Left ventricle myocardium superior (tissue), 1 donor: ENCODE results near the gene STX10. TPM values are rescaled to one million over a fixed set of nuclear protein-coding genes. Genes with fewer than 3 reads are reported as not detected.
"Not testable (repeated sequence)": the region's sequence is repeated elsewhere in the genome, so short reads cannot be mapped to it uniquely, and the experiment has no call there.

Experiments used
- ATAC-seq: fragments of 200-7000 bp; cut with Tn5 transposase; one replicate; pipeline ENCODE4 v1.9.1; 2020; ENCODE audit warnings: mild to moderate bottlenecking, moderate library complexity
- DNase-seq: peaks from one replicate; pipeline ENCODE4 v3.0.0-alpha.2; 2020
- intact Hi-C: fragments of 100-400 bp; cut with micrococcal nuclease; formaldehyde crosslinking; loops from one replicate; pipeline ENCODE4 v1.11.0; 2022
- long read RNA-seq: library from polyadenylated mRNA; unstranded; transcript quantifications from one replicate; pipeline ENCODE4 v2.0.0, GENCODE V29; 2021
- total RNA-seq: library from RNA; stranded (reverse); fragmentation: NEBNext Ultra II Directional; extraction: Animal tissue kit (Norgen Biotek cat#: 25700); gene quantifications from one replicate; pipeline ENCODE4 v1.2.1, GENCODE V29; 2021
- donor health status: DM: no; HTN: yes; CAD: no; lungs with severe emphysema.

The STX10 gene
- total RNA-seq = 46.4 TPM
- long read RNA-seq, transcript STX10-204 (8 exons, 1,136 nt) = major isoform, 72 of 100 reads
- long read RNA-seq, partial matches to known transcripts = 25 of 100 reads
- long read RNA-seq, other reads (novel, unspliced or antisense) = 2 of 100 reads

DNA sequence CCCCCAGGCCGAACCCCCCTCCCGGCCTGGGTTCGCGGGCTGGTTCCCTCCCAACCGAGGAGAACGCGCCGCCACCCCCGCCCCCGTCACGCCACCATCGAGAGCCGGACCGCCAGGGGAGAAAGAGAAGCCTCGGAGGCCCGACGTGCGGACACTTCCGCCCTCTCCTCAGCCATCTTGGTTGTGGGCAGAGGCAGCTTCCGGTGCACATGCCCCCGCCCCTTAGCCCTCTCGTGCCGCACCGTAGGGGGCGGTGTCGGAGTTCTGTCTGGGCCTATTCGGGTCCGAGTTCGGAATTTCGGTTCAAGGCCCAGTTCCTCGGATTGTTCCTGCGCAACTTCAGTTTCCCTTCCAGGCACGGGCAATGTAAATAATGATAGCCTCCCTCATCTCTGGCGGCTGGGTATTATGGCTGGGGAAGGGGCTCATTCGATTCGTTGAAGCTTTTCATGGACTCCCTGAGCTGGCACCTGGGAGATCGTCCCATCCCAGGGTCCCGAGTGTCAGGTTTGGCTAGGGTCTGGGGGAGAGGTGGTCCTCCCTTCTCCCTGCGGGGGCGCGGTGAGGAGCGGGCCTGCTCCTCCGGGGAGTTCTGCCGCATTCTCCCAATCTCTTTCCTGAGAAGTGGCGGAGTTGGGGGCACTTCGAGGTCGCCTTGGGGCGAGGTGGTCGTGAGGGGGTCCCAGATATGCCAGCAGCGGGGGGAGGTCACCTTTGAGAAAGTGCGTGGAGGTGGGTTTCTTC, at the start of gene STX10, which contains the start of gene IER2:
Gene STX10, minus strand, starts transcription at position 189 of the 744 bp plus-strand sequence. CDS start 202 bp downstream, outside the sequence.
Gene IER2, plus strand, starts transcription at position 225 of the 744 bp plus-strand sequence. CDS start 2,776 bp downstream, outside the sequence.
- ATAC-seq = peak; percentile 73
- peak; percentile 96 for DNase-seq
- intact Hi-C loops = no loop called here

DNA sequence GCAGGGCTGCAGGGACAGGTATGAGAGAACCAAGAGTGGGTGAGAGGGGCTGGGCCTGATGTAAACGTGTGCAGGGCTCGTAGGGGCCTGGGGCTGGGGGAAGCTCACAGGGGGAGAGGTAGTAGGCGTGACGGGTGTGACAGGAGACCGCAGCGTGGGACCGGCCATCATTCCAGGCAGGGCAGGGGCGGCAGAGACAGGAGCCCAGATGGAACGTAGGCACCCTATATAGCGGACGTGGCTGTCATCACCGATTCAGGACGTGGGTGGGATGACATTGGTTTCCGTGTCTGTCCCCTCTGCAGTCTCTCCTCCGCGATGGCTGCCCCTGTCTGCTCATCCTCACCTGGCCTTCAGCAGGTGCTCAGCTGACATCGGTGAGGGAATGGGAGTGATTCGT, 48.5 kb upstream of the STX10 start:
- DNase-seq (no peak), ATAC-seq (no peak)
- intact Hi-C loops = loop anchor here (5.0 kb wide), 1 partner anchor 64 kb away; no protein-coding TSS in a partner anchor

GRCh38 chr19:13195678-13196077, 45.5 kb upstream of the STX10 start:
- intact Hi-C loops = loop anchor here (5.0 kb wide), 1 partner anchor 67 kb away; no protein-coding TSS in a partner anchor
- DNase-seq (no peak), ATAC-seq (no peak)

DNA sequence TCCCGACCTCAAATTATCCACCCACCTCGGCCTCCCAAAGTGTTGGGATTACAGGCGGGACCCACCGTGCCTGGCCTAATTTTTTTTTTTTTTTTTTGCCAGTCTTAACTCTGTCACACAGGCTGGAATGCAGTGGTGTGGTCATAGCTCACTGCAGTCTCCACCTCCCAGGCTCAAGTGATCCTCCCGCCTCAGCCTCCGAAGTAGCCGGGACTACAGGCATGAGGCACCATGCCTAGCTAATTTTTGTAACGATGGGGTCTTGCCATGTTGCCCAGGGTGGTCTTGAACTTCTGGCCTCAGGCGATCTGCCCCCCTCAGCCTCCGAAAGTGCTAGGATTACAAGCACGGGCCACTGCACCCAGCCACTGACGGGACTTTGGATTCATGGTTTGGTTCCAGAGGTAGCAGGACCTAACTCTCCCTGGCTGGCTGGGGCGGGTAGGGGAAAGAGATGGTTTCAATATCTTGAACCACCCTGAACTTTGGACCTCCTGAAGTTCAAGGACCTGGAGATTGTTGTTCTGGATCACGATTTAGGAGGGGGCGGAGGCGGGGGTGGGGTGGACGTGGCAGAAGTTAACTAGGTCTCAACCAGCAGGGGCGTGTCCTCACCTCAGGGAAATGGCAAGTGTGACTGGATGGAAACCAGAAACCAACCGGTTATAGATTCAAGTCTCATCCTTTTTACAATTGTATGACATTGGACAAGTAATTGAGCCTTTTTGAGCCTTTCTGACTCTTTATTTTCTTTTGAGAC, 40.8 kb upstream of the STX10 start:
- intact Hi-C loops = no loop called here
- no peak for ATAC-seq
- DNase-seq = no peak

- no peak for DNase-seq
- ATAC-seq = no peak
- intact Hi-C loops = no loop called here
Observed at GRCh38 chr19:13189600-13189999, 39.4 kb upstream of the STX10 start.

GRCh38 chr19:13187419-13187818, 37.2 kb upstream of the STX10 start:
- intact Hi-C loops = no loop called here
- no peak for DNase-seq
- no peak for ATAC-seq

DNA sequence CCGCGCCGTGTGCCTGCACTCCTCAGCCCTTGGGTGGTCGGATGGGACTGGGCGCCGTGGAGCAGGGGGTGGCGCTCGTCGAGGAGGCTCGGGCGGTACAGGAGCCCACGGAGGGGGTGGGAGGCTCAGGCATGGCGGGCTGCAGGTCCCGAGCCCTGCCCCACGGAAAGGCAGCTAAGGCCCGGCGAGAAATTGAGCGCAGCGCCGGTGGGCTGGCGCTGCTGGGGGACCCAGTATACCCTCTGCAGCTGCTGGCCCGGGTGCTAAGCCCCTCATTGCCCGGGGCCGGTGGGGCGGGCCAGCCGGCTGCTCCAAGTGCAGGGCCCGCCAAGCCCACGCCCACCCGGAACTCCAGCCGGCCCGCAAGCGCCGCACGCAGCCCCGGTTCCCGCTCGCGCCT, 36.5 kb upstream of the STX10 start:
- intact Hi-C loops, ATAC-seq, DNase-seq: not testable (repeated sequence)

DNA sequence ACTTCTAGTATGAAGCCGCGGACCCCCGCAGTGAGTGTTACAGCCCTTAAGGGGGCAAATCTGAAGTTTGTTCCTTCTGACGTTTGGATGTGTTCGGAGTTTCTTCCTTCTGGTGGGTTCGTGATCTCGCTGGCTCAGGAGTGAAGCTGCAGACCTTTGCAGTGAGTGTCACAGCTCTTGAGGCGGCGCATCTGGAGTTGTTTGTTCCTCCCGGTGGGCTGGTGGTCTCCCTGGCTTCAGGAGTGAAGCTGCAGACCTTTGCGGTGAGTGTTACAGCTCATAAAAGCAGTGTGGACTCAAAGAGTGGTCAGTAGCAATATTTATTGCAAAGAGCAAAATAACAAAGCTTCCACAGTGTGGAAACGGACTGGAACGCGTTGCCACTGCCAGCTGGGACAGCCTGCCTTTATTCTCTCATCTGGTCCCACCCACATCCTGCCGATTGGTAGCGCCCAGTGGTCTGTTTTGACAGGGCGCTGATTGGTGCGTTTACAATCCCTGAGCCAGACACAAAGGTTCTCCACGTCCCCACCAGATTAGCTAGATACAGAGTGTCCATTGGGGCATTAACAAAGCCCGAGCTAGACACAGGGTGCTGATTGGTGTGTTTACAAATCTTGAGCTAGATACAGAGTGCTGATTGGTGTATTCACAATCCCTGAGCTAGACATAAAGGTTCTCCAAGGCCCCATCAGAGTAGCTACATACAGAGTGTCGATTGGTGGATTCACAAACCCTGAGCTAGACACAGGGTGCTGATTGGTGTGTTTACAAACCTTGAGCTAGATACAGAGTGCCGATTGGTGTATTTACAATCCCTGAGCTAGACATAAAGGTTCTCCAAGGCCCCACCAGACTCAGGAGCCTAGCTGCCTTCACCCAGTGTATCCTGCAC, 35.8 kb upstream of the STX10 start:
- intact Hi-C loops, DNase-seq: not testable (repeated sequence)

DNA sequence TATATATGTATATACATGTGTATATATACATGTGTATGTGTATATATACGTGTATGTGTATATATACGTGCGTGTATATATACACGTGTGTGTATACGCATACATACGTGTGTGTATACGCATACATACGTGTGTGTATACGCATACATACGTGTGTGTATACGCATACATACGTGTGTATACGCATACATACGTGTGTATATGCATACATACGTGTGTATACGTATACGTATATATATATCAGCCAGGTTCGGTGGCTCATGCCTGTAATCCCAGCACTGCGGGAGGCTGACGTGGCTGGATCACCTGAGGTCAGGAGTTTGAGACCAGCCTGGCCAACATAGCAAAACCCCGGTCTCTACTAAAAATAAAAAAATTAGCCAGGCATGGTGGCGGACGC, 34.8 kb upstream of the STX10 start:
- intact Hi-C loops, DNase-seq, ATAC-seq: not testable (repeated sequence)

More for the DNA sequence above, 35.8 kb upstream of the STX10 start:
- ATAC-seq = not testable (repeated sequence)

- ATAC-seq (peak; percentile 96), DNase-seq (peak; percentile 88)
- intact Hi-C loops = no loop called here
Observed at GRCh38 chr19:13181747-13182388, 31.7 kb upstream of the STX10 start.

GRCh38 chr19:13178291-13178690, 28.1 kb upstream of the STX10 start:
- ATAC-seq, intact Hi-C loops, DNase-seq: not testable (repeated sequence)

GRCh38 chr19:13177584-13177983, 27.4 kb upstream of the STX10 start:
- ATAC-seq, intact Hi-C loops, DNase-seq: not testable (repeated sequence)

DNA sequence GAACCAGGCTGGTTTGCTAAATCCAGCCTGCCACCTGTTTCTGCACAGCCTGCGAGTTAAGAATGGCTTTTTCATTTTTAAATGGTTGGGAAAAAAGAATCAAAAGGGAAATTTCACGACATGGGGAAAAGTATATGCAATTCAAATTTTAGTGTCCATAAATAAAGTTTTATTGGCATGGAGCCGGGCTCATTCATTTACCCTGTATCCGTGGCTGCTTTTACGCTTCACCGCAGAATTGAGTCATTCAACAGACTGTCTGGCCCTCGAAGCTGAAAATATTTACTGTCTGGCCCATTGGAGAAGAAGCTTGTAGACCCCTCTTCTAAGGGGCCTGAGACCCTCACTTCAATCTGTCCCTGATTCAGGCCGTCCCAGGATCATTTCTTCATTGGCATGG, 26.2 kb upstream of the STX10 start:
- ATAC-seq (no peak), DNase-seq (no peak)
- intact Hi-C loops = no loop called here

- ATAC-seq = no peak
- intact Hi-C loops = no loop called here
- DNase-seq = no peak
Observed at GRCh38 chr19:13173139-13173737, 23.1 kb upstream of the STX10 start.

DNA sequence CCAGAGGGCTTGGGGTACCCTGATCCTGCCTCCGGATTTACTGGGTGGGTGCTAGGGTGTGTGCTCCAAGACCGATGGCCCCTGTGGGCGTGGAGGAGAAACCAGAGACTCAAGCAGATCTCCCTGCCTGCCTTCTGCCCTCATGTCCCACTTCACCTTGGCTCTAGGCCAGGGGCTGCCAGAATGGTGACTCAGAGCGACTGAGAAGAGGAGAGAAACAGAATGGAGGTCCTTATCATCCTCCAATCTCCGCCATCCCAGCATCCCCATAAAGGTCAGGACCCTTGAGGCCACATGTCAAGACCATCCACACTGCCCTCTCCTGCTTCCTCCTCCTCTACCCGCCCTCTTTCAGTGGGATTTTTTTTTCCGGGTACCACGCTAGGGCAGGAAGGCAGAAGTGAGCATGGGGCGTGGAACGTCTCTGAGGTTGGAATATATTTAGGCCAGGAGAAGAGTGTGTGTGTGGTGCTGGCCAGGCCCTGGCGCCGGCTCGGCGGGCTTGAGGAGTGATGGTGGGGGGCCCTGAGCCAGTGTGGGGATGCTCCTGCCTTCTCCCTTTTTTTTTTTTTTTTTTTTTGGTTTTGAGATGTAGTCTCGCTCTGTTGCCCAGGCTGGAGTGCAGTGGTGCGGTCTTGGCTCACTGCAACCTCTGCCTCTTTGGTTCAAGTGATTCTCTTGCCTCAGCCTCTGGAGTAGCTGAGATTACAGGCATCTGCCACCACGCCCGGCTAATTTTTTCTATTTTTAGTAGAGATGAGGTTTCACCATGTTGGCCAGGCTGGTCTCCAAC, 22.4 kb upstream of the STX10 start:
- ATAC-seq = peak; percentile 62
- intact Hi-C loops = no loop called here
- peak; percentile 83 for DNase-seq

- no peak for DNase-seq
- intact Hi-C loops = no loop called here
- no peak for ATAC-seq
Observed at GRCh38 chr19:13171146-13171545, 21.0 kb upstream of the STX10 start.

GRCh38 chr19:13169769-13170168, 19.6 kb upstream of the STX10 start:
- intact Hi-C loops = no loop called here
- ATAC-seq (no peak), DNase-seq (no peak)
